ENCODE results near the gene MAN2B2.

Gene MAN2B2

DNA sequence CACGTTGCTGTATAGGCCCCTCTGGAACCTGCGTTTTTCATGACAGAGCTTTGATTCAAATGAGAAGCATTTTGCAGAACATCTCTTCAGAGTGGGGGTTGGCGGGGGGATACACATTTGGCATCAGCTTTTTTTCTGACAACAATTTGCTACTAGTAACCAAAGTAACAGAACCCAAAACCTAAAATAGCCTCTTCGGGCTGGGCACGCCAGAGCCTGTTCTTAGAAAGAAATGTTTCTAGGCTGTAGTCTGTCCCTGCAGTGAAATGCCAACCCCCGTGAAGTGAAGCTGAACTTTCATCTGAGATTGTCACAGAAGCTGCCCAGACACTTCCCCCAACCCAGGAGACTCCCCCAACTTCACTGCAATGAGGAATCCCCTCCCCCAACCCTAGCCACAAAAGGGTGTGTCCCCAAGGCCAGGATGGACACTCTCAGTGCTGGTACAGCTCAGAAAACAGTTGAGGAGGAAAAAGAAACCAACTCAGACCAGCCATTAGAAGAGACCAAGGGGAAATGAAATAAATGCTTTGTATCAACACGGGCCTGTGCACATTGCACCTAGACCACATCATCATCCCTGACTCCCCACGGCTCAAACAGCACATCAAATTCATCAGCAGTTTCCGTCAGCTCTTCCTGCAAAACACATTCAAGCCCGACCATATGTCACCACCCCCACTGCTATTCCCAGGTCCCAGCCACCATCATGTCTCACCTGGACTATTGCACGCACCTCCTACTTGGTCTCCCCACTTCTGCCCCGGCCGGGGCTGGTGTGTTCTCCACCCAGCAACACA, 8.4 kb upstream of the MAN2B2 start:
- no peak for DNase-seq (ENCODE audit: low read depth)
- H3K4me3 ChIP-seq (replicated peaks; ENCODE audit: low read depth, low read length), result no peak overlapping the region
- TF ChIP-seq, protein P1, sequence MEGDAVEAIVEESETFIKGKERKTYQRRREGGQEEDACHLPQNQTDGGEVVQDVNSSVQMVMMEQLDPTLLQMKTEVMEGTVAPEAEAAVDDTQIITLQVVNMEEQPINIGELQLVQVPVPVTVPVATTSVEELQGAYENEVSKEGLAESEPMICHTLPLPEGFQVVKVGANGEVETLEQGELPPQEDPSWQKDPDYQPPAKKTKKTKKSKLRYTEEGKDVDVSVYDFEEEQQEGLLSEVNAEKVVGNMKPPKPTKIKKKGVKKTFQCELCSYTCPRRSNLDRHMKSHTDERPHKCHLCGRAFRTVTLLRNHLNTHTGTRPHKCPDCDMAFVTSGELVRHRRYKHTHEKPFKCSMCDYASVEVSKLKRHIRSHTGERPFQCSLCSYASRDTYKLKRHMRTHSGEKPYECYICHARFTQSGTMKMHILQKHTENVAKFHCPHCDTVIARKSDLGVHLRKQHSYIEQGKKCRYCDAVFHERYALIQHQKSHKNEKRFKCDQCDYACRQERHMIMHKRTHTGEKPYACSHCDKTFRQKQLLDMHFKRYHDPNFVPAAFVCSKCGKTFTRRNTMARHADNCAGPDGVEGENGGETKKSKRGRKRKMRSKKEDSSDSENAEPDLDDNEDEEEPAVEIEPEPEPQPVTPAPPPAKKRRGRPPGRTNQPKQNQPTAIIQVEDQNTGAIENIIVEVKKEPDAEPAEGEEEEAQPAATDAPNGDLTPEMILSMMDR (IDR thresholded peaks at IDR 0.05; ENCODE audit: low read length, missing control alignments), result no peak

DNA sequence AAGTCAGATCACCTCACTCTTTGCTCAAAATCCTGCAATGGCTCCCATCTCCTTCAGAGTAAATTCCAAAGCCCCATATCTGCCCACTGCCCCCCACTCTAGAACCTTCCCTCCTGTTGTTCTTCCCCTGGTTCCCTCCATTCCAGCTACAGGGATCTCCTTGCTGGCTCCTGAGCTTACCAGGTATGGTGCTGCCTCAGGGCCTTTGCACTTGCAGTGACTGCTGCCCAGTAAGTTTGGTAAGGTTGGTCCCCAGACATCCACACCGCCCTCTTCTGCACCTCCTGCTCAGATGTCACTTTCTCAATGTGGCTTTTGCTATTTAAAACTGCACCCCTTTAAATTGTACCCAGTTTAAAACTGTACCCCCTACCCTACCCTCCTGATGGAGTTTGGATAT, 7.8 kb upstream of the MAN2B2 start:
- TF ChIP-seq, protein P1 (IDR thresholded peaks at IDR 0.05; ENCODE audit: low read length, missing control alignments), result no peak
- no peak for DNase-seq (ENCODE audit: low read depth)
- no peak overlapping the region for H3K4me3 ChIP-seq (replicated peaks; ENCODE audit: low read depth, low read length)

DNA sequence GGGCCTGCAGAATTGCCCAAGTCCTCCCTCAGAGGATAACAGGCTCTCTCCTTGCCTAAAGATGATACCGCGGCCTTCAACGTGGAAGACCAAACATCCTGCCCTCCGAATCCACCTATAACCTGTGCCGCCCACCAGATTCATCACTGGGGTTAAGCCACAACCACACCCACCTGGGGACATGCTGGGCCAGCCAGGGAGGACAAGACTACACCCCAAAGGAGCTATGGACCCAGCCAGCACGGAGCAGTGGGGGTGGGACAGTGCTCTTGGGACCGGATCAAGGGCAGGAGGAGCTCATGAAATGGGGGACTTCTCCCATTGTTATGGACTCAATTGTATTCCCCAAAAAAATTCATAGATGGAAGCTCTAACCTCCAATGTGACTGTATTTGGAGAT, 6.8 kb upstream of the MAN2B2 start:
- H3K4me3 ChIP-seq (replicated peaks; ENCODE audit: low read depth, low read length), result no peak overlapping the region
- no peak for DNase-seq (ENCODE audit: low read depth)
- TF ChIP-seq, protein P1 (IDR thresholded peaks at IDR 0.05; ENCODE audit: low read length, missing control alignments), result no peak

DNA sequence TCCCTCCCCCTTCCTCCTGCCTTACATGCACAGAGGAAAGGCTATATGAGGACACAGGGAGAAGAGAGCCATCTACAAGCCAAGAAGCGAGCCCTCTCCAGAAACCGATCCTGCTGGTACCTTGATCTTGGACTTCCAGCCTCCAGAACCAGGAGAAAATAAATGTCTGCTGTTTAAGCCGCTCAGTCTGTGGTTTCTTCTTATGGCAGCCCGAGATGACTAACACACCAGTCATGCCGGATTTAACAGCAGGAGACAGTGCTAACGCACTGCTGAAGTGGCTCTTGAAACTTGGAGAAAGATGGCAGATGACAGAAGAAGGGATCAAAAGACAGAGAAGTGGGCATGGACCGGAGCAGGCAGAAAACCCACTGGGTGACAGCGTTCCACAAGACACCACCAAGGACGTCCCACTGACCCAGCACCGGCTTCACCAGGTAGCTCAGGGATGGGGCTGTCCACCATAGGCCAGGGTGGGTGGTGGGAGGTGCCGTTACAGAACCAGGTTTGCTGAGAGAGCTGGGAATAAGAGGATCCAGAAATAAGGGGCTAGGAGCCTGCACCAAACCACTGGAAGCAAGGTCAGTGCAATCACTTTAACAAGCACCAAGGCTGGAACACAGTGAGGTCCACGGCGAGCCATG, 6.2 kb upstream of the MAN2B2 start:
- DNase-seq (ENCODE audit: low read depth), result peak; percentile 48
- TF ChIP-seq, protein P1 (IDR thresholded peaks at IDR 0.05; ENCODE audit: low read length, missing control alignments), result no peak
- H3K4me3 ChIP-seq (replicated peaks; ENCODE audit: low read depth, low read length), result no peak overlapping the region

DNA sequence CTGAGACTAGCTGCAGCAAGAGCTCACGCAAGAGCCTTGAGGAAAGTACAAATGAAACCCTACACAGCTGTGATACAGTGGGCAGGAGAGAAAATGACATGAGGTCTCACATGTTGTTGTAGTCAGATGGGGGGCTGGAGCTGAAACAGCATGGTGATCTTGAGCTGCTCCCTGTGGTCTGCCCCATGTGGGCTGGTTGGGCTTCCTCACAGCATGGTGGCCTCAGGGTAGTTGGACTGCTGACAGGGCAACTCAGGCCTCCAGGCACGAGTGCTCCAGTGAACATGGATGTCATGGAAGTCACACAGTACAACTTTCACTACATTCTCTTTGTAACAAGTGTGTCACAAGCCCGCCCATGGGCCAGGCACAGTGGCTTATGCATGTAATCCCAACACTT, 3.4 kb upstream of the MAN2B2 start:
- TF ChIP-seq, protein P1 (IDR thresholded peaks at IDR 0.05; ENCODE audit: low read length, missing control alignments), result no peak
- no peak for DNase-seq (ENCODE audit: low read depth)
- no peak overlapping the region for H3K4me3 ChIP-seq (replicated peaks; ENCODE audit: low read depth, low read length)

DNA sequence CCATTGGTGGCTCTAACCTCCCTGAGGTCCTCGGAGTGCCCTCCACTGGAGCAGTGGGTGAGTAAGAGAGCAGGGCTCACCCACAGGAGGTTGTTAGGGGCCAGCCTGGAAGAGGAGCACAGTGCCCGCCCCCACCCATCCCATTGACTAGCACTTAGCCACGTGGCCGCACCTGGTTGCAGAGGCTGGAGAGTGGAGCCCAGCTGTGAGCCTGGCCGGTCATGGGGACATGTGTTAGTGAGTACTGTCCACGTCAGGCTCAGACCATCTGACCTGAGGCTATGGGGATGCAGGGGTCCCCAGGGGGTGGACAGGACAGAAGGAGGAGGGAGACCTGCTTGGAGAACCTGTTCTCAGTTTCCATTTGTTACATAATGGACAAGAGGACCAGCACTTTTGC, 1.4 kb upstream of the MAN2B2 start:
- no peak for DNase-seq (ENCODE audit: low read depth)
- TF ChIP-seq, protein P1 (IDR thresholded peaks at IDR 0.05; ENCODE audit: low read length, missing control alignments), result no peak

More for the DNA sequence above, 1.4 kb upstream of the MAN2B2 start:
- H3K4me3 ChIP-seq (replicated peaks; ENCODE audit: low read depth, low read length), result no peak overlapping the region

Measured in fibroblast of pulmonary artery (primary cell).